HL-60/S4 (cell line): ENCODE data around the gene RNF17.
"Not testable (repeated sequence)": the region's sequence is repeated elsewhere in the genome, so short reads cannot be mapped to it uniquely, and the experiment has no call there.

Experiments
- in situ Hi-C: fragments of 300-500 bp; cut with MboI; formaldehyde crosslinking; loops from 2 replicates; pipeline ENCODE4 v1.14.3; 2022; ENCODE audit warnings: low sequenced_read_pairs

RNF17 gene

GRCh38 chr13:24763596-24764275 lies at the start of gene RNF17:
Gene RNF17 (plus strand): TSS chr13:24764169. CDS start chr13:24764204, 35 bp downstream.
- in situ Hi-C loops: no loop called here

- in situ Hi-C loops: no loop called here
These were observed 48.0 kb upstream of the RNF17 start for GRCh38 chr13:24716011-24716410.

DNA sequence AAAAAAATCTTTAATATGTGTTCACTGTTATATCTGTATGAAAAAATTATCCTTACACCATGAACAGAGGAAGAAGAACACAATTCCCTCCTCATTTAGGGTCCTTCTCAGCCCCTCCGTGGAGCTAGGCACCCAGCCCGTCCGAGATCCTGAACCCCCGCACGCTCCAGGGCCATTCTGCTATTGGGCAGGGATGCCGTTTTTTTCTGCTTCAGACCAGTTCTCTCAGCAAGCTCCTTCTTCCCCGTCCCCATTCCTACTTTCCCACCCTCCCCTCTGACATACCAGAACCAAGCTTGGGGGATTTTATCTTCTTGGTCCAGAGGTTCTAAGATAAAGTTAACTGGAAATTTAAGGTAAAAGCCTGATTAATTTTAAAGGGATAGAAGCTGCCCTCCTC lies 47.5 kb upstream of the RNF17 start:
- in situ Hi-C loops: no loop called here

DNA sequence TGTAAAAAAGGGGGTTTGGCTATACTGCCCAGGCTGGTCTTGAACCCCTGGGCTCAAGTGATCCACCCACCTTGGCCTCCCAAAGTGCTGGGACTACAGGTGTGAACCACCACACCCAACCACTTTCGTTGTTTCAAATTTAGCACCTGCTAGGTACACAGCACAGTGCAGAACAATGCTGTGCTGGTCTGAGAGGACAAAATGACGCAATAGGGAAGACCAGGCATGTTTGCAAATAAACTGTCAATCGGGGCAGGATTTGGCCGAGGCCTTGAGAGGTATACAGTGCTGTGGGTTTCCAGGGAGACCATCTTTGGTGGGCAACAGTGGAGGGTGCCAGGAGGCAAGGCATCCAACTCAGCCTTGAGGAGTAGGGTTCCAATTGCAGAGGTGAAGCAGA lies 46.8 kb upstream of the RNF17 start:
- in situ Hi-C loops: no loop called here

GRCh38 chr13:24718192-24718965 lies 45.6 kb upstream of the RNF17 start:
- in situ Hi-C loops: no loop called here

DNA sequence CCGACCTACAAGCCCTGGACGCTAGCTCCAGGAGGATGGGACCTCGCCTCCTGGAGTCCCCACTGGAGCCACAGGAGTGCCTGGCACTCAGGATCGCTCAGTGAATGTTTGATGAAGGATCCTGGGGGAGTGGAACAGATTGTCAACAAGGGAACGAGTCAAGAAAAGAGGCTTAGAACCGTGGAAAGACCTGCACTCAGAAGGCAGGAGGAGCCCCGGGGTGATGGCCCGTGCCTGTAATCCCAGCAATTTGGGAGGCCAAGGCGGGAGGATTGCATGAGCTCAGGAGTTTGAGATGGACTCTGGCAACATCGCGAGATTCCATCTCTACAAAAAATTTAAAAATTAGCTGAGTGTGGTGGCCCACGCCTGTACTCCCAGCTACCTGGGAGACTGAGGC lies 44.8 kb upstream of the RNF17 start:
- in situ Hi-C loops: no loop called here

GRCh38 chr13:24723206-24723605 lies 40.8 kb upstream of the RNF17 start:
- in situ Hi-C loops: no loop called here

- in situ Hi-C loops: no loop called here
These were observed 39.3 kb upstream of the RNF17 start for GRCh38 chr13:24724714-24725113.

DNA sequence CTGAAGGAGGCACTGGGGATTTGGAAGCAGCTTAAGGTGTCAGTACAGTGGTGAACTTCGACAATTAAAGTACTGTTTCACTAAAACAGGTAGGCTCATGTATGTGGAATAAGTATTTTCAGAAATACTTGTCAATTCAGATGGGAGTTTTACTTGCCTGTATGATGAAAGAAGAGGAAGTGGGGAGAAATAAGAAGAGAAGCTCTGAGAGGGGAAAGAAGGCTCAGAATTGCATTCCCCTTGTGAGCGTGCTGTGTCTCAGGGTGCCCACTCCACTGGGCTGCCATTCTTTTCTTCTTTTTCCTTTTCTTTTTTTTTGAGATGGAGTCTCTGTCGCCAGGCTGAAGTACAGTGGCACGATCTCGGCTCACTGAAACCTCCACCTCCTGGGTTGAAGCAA lies 38.6 kb upstream of the RNF17 start:
- in situ Hi-C loops: no loop called here

DNA sequence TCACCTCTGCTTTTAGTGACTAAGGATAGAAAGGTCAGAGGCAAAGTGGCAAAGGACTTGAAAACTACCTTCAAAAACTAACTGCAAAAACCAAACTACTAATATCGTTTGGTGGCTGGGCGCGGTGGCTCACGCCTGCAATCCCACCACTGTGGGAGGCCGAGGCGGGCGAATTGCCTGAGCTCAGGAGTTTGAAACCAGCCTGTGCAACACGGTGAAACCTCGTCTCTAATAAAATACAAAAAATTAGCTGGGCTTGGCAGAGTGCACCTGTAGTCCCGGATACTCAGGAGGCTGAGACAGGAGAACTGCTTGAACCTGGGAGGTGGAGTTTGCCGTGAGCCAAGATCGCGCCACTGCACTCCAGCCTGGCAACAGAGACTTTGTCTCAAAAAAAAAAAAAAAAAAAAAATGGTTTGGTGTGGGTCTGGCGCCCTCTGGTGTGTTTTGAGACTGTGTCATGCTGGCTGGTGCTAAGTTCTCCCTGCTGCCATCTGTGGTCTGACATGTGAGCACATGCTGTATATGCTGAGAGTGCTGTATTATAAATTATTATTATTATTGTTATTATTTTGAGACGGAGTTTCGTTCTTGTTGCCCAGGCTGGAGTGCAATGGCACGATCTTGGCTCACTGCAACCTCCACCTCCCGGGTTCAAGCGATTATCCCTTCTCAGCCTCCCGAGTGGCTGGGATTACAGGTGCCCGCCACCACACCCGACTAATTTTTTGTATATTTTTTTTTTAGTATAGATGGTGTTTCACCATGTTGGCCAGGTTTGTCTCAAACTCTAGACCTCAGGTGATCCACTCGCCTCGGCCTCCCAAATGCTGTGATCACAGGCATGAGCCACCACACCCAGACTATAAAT lies 36.0 kb upstream of the RNF17 start:
- in situ Hi-C loops: no loop called here

DNA sequence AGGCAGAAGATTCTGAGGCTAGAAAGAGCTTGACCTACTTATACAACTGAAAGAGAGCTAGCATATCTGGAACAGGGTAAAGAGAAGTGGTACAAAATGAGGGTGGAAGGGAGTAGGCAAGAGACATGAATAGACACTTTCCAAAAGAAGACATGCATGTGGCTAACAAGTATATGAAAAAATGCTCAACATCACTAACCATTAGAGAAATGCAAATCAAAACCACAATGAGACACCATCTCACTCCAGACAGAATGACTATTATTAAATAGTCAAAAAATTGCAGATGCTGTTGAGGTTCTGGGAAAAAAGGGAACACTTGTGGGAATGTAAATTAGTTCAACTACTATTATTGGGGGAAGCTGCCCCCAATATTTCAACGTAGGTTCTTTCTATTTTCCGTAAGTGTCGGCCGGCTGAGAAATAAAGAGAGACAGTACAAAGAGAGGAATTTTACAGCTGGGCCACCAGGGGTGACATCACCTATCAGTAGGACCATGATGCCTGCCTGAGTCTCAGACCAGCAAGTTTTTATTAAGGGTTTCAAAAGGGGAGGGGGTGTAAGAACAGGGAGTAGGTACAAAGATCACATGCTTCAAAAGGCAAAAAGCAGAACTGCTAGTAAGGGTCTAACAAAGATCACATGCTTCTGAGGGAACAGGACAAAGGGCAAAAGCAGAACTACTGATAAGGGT lies 32.9 kb upstream of the RNF17 start:
- in situ Hi-C loops: not testable (repeated sequence)

DNA sequence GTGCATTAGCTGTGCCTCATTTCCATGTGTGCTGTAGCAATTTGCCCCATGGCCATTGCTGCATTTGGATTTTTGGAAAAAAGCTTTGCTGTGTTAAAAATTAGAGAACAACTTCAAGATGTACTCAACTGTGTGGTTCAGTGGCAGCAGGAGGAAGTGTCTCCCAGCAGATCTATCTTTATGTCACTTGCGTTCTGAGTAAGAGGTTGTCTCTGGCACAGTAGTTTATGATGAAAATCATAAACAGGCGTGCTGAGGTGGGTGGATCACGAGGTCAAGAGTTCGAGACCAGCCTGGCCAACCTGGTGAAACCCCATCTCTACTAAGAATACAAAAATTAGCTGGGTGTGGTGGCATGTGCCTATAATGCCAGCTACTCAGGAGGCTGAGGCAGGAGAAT lies 29.0 kb upstream of the RNF17 start:
- in situ Hi-C loops: no loop called here

DNA sequence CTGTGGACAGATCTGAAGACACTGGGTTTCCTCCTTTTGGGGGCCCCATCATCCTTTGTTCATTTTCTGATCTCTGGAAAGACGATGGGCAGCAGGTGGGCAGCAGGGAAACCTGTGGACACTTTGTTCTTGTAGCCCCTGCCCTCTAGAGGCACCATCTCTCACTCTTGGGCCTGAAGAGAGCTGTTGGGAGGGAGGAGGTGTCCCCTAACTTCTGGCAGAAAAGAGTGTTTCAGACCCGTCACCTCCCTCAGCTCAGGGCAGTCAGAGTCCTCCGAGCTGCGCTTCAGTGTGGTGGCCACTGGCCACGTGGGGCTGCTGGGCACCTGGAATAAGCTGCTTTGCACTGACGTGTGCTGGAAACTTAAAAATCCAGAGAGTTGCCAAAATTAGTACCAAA lies 26.9 kb upstream of the RNF17 start:
- in situ Hi-C loops: no loop called here

GRCh38 chr13:24738366-24738847 lies 25.6 kb upstream of the RNF17 start:
- in situ Hi-C loops: no loop called here

- in situ Hi-C loops: no loop called here
These were observed 23.7 kb upstream of the RNF17 start for GRCh38 chr13:24740014-24740890.

DNA sequence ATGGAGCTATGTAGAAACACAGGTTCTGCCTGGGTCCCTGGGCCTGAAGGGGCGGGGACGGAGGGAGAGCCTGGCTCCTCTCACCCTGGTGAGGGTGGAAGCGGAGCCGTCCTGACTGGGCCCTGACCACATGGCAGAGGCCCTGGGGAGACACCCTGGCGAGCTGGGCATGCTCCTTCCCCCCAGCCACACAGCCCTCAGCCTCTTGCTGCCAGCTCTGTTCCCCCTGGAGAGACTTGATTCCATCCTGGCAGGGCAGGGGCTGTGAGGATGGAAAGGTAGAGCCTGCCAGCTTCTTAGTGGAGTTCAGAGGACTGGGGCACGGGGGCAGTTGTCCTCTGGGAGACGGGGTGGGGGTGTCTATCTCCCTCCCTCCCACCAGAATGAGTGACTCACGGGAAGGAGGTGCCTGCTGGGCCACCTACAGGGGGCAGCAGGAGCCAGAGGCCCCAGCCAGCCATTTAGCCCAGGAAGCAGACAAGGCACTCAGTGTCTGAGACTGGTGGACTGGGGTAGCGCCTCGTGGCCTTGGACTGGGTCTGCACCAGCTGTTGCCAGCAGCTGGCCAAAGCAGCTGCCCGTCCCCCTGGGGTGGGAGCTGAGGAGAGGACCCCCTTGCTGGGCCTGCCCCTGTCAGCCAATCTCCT lies 22.8 kb upstream of the RNF17 start:
- in situ Hi-C loops: no loop called here

DNA sequence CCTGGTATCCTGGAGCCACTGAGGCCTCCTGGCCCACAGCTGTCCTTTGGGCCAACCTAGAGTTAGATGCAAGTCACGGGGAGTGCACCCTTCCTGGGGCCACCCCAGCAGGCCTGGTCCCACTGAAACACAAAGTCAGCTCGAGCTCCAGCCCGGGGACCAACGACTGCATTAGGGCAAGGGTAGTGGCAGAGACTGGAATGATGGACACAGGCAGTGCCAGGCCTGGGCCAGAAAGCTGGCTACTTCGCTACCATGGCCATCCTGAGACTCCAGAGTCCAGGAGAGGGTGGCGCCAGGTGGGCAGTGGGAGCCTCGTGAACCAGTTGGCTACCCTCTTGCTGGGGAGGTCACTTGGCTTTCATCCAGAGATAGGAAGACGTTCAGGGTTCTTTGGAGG lies 22.2 kb upstream of the RNF17 start:
- in situ Hi-C loops: no loop called here

- in situ Hi-C loops: no loop called here
These were observed 21.7 kb upstream of the RNF17 start for GRCh38 chr13:24742294-24742693.

DNA sequence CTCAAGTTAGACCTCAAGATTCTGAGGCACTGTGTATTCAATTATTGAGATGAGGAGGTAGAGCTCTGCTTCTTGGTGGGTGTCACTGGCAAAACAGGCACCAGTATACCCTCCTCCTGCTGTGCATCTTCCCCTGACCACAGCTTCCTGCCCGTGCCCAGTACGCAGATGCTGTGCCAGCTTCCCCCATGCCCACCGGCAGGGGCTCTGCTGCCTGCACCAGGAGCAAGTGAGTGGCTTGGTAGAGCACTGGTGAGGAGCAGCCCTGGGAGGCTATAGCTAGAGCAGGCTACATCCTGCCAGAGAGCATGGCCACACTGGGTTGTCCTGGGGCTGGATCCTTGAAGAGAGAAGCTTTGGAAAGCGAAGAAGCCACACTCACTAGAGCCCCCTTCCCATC lies 21.0 kb upstream of the RNF17 start:
- in situ Hi-C loops: no loop called here
